ENCODE measurements around the gene RNF213.

RNF213 gene

GRCh38 chr17:80353718-80354275 lies 93.1 kb downstream of the RNF213 start:
- DNase-seq = no peak

- DNase-seq = no peak
Measured at GRCh38 chr17:80354336-80354735, 93.7 kb downstream of the RNF213 start.

- no peak for DNase-seq
Measured at GRCh38 chr17:80356231-80356856, 95.7 kb downstream of the RNF213 start.

GRCh38 chr17:80358131-80358530 lies 97.5 kb downstream of the RNF213 start:
- no peak for DNase-seq

GRCh38 chr17:80358861-80359260 lies 98.2 kb downstream of the RNF213 start:
- DNase-seq = no peak

- DNase-seq = no peak
Measured at GRCh38 chr17:80359422-80360110, 98.9 kb downstream of the RNF213 start.

GRCh38 chr17:80360396-80360795 lies 99.7 kb downstream of the RNF213 start:
- DNase-seq = no peak

- no peak for DNase-seq
Measured at GRCh38 chr17:80361495-80362220, 101.0 kb downstream of the RNF213 start.

- no peak for DNase-seq
Measured at GRCh38 chr17:80362428-80363119, 101.9 kb downstream of the RNF213 start.

GRCh38 chr17:80363120-80363515 lies 102.5 kb downstream of the RNF213 start:
- no peak for DNase-seq

GRCh38 chr17:80363518-80364090 lies 103.0 kb downstream of the RNF213 start:
- DNase-seq = no peak

- no peak for DNase-seq
Measured at GRCh38 chr17:80364091-80364691, 103.5 kb downstream of the RNF213 start.

GRCh38 chr17:80365001-80365965 lies 104.6 kb downstream of the RNF213 start:
- no peak for DNase-seq

- no peak for DNase-seq
Measured at GRCh38 chr17:80365983-80366382, 105.3 kb downstream of the RNF213 start.

- DNase-seq = no peak
Measured at GRCh38 chr17:80367503-80367902, 106.9 kb downstream of the RNF213 start.

- DNase-seq = no peak
Measured at GRCh38 chr17:80371196-80371595, 110.5 kb downstream of the RNF213 start.

GRCh38 chr17:80372456-80372855 lies 111.8 kb downstream of the RNF213 start:
- DNase-seq = no peak

- no peak for DNase-seq
Measured at GRCh38 chr17:80372922-80373570, 112.4 kb downstream of the RNF213 start.

- DNase-seq = no peak
Measured at GRCh38 chr17:80374039-80374731, 113.5 kb downstream of the RNF213 start.

Data from cerebellar nuclear complex (tissue), 1 donor.